Fibroblast of skin of right quadriceps (primary cell): ENCODE data around the gene LAMC3.
"Not testable (repeated sequence)": the region's sequence is repeated elsewhere in the genome, so short reads cannot be mapped to it uniquely, and the experiment has no call there.

Source experiments
- DNase-seq: peaks from one replicate; pipeline ENCODE4 v3.0.0-alpha.2; 2013

LAMC3 gene

DNA sequence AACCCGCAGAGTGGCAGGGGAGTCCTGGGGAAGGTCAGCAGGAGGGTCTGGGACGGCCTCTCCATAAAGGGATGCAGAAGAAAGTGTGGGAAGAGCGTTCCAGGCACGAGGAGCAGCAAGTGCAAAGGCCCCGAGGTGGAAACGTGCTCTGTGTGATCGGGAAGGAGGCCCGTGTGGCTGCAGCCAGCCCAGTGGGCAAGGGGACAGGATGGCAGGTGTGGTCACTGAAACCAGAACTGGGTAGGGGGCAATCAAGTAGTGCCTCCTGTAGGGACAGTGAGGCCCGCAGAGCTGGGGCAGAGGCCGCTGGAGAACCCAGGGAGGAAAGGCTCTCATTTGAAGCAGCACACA lies 16.3 kb upstream of the LAMC3 start:
- no peak for DNase-seq

DNA sequence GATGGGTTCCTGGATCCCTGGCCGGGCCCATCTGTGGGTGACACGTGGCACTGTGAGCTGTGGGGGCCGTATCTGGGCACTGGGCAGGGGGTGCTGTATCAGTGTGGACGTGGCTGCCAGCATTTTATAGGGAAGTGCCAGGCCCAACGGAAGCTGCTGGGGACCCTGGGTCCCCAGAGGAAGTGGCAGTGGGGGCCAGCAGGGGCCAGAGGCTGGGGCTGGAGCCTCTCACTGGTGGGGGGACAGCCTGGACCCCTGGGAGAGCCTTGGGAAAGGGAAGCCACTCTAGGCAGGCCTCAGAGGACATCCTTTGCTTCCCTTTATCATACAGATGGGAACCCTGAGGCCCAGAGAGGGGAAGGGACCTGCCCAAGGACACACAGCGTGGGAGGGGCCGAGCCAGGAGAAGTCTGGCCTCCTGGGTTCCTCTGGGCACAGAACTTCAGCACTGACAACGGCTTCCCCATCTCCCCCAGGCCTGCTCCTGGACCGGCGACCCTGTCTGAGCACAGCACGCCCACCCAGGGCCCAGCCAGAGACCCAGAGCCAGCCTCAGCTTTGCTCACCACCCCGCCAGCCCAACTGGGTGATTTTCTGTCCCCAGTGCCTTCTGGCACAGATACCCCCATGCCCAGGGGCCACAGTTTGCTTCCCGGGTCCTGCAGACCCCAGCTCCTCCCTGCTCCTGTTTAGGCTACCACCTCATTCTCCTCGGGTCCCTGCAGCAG lies 15.5 kb upstream of the LAMC3 start:
- no peak for DNase-seq

DNA sequence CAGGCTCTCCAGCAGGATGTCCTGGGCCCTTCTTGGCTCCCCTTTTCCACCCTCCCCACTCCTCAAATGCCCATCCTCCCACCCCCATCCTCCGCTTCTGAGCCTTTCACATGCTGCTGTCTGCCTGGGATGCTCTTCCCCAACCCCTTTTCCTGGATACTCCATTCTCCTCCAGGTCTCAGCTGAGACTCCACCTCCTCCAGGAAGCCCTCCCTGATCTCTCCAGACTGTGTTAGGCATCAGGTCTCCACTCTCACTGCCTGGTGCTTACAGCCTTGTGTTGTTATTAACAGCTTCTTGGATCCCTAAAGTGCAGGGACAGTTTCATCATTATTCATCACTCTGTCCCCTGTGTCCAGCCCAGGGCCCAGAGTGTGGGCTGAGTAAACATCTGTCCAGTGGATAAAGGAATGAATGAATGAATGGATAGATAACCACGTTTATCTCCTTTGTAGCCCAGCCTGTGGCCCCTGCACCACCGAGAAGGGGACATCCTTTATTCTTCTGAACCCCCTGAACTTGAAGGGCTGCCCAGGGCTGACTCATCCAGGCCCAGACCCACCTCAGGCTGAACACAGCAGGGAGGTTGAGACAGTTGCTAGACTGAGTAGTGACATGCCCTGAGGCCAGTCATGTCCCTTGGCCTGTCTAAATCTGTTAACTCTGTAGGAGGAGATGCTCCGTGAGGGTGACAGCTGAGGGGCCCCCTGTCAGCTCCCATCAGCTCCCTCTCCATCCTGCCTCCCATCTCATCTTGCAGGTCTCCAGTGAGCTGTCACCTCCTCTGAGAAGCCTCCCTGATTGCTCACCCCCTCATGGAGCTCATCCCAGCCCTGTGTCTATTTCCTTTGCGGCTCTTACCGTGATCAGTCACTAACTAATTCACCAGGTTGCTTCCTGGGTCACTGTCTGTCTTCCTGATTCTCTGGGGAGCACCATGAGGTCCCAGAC lies 14.6 kb upstream of the LAMC3 start:
- DNase-seq: no peak

DNA sequence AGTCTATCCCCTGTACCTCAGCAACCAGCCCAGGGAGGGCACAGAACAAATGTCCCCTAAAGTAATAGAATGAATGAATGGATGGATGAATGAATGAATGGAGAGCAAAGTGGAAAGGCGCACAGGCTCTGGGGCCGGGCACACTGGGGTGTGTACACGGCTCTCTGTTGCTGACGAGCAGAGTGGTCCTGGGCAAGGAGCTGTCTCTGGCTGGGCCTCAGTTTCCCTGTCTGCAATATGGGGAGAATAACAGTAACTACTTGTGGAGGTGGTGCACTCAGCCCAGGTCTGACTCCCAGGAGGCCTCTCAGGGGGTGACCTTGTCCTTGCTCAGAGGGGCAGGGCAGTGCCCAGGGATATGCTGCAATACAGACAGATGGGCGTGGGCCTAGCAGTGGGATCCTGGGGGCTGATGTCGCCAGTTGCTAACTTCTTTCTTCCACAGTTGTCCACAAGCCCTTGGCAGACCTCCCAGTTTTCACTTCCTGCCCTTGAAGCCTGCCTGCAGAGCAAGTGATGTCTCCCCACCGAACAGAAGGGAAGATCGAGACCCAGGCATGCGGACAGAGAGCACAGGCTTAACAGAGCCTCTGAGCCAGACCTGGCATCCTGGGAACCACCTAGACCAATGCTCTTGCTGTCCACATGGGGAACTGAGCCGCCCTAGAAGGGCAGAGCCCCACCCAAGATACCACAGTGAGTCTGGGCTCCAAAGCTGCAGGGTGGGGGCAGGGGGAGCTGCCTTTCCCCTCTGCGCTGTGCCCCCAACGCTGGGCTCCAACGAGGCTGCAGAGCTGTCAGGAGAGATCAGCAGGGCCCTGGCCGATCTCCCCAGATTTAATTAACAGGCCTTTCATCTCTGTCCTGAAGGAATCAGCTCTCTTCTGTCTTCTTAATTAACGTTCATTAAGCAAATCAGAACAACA lies 13.6 kb upstream of the LAMC3 start:
- peak; percentile 77 for DNase-seq

DNA sequence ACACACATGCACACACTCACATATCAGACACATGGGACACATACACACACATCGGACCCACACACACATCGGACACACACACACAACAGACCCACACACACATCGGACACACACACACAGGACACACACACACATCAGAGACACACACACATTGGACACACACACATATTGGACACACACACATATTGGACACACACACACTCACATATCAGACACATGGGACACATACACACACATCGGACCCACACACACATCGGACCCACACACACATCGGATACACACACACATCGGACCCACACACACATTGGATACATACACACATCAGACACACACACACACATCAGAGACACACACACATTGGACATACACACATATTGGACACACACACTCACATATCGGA lies 12.8 kb upstream of the LAMC3 start:
- no peak for DNase-seq

DNA sequence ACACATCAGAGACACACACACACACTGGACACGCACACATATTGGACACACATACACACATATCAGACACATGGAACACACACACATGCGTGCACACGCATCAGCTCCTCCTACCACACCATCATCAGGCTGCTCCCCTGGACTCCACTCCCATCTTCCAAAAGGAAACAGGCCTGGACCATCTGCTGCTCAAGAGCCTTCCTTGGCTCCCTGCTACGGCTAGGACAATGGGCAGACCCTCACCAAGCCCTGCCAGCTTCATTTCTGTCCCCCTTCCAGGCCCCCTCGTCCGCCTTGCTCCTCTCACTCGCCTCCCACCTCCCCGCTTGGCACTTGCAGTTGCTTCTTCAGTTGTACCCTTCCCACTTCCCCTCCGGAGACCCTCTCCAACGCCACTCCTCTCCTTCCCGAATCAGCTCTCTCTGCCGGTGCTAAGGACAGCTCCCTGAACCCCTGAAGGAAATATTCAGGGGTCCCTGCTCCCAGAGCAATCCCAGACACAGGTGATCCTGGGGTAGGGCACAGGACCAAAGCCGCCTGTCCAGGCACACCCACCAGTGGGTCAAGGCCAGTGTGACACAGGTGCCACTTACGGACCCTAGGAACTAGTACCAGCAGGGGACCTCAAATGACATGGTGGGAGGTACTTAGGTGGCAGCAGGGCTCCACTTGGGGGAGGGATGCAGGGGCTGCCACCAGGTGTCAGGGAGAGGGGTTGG lies 12.1 kb upstream of the LAMC3 start:
- no peak for DNase-seq

DNA sequence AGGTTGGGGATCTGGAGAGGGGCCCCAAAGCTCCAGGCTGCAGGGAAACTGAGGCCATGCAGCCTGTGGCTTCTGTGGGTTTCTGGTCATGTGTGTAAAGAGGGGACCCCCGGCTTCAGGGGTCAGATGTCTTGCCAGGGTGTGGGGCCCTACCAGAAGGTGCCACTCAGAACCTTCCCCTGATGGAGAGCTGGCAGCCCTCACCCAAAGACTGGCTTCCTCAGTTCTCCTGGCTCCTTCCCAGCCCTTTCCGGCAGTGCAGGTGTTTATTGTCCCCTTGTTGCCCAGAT lies 11.6 kb upstream of the LAMC3 start:
- DNase-seq: no peak

DNA sequence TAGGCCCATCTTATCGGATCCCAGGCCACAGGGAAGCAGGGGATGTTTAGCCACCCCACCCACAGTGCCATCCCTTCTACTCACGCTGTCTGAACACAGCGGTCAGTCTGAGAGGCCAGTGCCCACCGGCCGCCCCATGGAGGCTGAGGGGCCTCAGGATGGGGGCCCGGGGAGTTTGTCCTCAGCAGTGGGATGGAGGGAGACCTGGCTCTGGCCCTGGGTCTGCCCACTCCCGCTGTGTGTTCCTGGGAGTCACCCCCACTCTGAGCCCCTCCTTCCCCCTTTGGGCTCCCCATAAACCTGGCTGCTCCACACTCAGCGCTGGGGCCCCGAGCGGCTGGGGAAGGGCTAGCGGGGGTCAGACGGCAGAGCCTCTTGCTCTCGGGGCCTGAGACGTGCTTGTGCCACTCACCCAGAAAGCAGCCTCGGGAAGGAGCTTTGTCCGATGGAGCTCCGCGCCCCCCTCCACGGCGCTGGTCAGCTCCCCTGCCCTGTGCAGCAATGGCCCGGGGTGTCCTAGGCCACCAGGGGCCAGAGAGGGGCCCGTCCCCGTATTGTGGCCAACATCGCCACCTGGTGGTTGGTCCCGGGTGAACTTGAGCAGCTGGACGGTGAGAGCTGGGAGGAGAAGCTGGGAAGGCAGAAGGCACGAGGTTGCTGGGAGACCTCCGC lies 10.9 kb upstream of the LAMC3 start:
- peak; percentile 65 for DNase-seq

DNA sequence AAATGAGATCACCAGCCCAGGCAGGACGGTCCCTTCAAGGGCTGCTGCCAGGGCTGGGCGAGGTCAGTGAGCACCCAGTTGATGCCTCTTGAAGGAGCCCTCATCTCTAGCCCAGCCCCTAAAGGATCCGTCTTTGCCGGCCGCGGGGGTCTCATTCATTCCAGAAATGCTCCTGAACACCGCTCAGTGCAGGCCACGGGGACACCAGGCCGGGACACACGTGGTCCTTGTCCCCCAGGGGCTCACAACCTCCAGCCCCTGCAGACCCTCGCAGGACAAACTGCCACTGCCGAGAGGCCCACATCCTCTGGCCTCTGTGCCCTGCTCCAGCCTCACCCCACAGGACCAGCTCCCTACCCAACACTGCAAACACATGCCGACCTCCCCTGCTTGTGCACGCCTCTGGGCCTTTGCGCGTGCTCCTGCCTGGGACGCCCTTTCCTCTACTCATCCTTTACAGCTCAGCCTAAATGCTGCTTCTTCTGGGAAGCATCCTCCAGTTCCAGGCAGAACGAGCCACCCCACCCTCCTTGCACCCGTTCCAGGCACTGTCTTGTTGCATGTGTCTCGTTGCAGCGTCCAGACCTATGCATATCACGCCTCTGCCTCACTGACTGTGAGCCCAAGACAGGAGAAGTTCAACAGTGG lies 10.3 kb upstream of the LAMC3 start:
- no peak for DNase-seq

DNA sequence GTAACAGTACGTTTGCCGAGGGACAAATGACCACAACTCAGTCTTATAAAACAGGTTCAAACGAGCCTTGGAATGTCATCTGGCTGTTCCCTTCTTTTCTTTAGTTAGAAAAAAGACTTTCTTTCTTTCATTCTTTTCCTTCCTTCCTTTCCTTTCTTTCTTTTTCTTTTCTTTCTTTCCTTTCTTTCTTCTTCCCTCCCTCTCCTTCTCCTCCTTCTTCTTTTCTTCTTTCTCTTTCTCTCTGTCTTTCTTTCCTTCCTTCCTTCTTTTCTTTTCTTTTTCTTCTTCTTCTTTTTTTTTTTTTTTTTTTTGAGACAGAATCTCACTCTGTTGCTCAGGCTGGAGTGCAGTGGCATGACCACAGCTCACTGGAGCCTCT lies 9.7 kb upstream of the LAMC3 start:
- DNase-seq: no peak

DNA sequence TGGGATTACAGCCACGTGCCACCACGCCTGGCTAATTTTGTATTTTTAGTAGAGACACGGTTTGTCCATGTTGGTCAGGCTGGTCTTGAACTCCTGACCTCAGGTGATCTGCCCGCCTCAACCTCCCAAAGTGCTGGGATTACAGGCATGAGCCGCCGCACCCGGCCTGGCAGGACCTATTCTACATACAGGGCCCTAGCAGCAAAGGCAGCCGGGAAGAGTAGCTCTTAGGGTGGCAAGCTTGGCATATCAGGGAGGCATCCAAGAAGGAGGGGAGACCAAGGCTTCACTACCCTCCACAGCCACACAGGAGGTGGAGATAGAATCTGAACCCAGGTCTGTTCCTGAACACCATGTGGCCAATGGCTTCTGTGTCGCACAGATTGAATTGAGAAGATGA lies 8.4 kb upstream of the LAMC3 start:
- DNase-seq: not testable (repeated sequence)

DNA sequence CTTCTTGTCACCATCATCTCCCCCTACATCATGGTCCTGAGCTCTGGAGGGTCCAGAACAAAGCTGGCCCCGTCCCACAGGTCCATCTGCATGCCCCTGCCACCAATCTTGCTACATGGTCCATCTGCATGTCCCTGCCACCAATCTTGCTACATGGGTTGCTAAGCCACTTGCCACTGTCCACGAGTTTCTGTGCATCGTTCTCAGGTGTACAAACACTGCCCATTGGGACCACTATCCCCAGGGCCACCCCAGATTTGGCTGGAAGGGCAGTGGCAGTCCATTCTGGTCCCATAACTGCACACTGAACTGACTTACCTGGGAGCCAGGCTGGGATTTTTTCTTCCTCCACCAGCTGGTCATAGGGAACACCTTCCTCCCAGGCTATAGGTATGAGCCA lies 8.0 kb upstream of the LAMC3 start:
- DNase-seq: no peak

DNA sequence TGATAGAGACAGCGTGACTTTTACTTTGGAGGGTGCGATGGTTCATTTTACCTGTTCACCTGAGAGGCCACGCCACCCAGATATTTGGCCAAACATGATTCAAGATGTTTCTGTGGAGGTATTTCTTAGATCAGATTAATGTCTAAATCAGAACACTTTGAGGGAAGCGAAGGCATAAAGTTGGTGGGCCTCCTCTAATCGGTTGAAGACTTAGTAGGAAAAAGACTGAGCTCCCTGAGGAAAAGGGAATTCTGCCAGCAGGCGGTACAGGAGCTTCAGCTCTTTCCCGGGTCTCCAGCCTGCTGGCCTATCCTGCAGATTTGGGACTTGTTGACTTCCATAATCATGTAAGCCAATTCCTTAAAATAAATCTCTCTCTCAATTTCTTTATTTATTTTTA lies 7.0 kb upstream of the LAMC3 start:
- DNase-seq: no peak

DNA sequence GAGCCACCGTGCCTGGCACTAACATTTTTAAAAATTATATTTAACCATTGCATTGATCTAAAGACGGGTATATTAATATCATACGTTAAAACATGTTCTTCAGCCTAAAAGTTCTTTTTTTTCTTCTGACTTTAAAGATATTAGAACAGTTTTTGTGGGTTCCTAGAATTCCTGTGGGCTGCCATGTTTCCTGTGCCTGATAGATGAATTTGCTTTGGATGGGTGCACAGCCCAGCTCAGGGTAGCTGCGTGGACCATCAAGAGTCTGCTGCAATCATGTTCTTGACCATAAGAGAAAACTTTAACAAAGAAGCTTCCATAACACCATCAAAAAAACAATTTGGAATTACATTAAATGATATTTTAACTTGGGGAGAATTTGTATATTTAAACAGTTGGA lies 2.4 kb upstream of the LAMC3 start:
- no peak for DNase-seq

DNA sequence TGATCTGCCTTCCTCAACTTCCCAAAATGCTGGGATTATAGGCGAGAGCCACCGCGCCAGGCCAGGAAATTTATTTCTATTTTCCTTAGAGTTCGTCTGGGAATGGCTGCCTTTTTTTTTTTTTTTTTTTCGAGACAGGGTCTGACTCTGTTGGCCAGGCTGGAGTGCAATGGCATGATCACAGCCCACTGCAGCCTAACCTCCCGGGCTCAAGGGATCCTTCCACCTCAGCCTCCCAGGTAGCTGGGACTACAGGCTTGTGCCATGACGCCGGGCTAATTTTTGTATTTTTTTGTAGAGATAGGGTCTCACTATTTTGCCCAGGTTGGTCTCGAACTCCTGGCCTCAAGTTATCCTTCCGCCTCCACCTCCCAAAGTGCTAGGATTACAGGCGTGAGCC lies 888 bp upstream of the LAMC3 start:
- no peak for DNase-seq

DNA sequence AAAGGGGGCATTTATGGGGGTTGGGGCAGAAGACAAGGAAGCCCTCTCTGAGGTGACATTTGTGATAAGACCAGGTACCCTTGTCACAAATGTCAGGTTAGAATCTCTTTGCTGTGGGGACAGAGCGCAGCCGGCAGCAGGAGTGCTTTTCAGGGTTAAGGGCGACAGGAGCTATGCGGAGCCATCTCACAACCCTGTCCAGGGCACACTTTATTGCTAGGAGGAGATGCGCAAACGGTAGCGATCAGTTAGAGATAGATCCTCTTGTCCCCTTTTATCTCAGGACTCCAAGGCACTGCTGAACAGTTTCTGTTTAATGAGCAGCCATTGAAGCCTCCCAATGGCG lies 438 bp upstream of the LAMC3 start:
- DNase-seq: no peak

DNA sequence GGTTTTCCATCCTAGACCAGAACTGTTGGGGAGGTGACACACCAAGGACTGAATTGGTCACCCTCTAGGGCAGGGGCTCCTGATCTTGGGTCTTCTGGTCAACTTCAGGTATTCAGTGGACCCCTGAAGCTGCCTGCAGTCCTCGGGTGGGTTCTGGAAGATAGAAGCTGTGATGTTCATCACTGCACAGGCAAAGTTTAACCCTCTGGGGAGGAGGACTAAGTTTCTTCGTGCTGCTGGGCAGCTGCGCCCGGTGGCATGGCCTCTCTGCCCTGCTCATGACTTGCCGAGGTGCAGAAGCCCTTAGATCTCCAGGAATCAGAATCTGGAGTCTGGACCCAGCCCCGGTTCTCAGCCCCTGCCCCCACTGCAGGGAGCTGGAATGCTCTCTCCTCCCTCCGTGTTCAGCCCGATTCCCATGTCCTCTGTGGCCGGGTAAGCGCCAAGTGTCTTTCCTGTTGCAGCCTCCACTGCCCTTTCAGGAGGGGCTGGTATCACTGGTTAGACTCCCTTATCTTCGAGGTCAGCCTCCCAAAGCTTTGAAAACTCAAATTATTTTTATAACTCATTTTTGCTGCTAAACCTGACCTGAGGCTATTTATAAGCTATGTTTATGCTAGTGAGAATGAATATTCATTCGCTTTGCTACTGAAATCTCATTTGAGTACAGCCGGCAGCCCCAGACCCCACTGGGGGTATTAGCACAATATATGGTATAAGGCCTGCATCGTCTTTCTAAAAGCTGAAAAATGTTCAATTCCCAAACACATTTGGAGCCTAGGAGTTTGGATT lies 1.7 kb downstream of the LAMC3 start:
- DNase-seq: no peak

DNA sequence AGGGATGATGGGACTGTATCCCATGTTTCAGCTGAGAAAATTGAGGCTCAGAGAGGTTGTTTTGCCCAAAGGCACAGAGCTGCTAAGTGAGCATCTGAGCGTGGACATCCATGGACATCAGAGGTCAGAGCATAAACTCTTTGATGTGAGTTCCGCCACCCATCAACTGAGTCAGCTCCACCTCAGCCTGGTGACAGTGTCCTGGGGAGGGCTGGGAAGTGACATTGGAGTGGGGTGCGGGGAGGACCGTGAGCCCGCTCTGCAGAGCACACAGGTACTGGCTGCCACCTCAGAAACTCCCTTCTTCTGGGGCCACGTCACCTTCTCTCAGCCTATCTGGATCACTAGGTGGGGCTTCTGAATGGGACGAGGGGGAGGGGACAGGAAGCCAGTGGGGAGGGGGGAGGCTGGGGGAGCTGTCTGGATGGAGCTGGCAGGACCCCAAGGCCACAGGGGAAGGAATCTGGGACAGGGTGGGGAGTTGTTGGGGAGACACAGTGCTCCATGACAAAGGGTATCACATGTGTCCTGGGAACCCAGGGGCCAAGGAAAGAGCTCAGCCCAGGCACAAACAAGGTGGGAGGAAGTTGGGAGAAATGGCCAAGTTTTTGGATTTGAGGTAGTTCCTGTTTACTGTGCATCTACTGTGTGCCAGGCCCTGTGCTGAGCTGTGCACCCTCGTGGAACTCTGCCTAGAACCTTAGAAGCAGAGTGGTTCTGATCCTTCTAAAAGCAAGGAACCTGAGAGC lies 2.5 kb downstream of the LAMC3 start:
- no peak for DNase-seq

DNA sequence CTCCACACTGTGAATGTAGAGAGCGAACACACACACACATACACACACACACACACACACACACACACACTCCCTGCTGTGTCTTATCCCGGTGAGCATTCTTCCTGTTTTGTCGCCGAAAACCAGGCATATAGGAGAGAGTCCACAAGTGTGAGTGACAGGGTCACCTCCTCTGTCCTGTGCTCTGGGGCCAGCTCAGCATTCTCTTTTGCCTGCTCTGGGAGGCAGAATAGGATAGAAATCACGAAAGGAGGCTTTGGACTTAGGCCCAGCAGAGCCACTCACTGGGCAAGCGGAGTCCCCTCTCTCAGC lies 3.0 kb downstream of the LAMC3 start:
- no peak for DNase-seq

DNA sequence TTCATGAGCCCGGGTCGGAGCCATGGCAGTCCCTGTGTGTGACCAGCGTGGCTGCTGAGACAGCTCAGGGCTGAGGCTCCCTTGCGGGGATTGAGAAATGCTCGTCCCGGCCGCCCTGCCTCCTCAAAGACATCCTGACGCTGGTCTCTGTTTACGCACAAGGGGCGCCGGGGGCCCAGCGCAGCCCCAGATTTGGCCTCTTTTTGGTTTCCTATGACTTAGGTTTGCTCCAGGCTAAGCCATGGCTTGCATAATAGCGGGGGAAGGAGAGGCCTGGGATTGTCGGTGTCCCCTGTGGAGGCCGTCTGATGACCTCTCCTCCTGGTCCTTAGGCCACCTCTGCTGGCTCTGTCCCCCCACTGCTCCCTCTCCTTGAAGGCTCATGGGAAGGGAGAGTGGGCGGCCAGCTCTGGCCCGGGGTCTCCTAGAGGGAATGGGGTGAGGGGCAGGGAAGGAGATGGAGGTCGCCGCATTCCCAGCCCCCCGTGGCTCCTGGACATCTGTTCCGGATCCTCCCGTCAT lies 3.5 kb downstream of the LAMC3 start:
- DNase-seq: no peak
